ENCODE data around the gene CASQ2.

CASQ2 gene

GRCh38 chr1:115726570-115726969 lies 41.9 kb downstream of the CASQ2 start:
- DNase-seq, result no peak

GRCh38 chr1:115726161-115726560 lies 42.4 kb downstream of the CASQ2 start:
- no peak for DNase-seq

- DNase-seq, result no peak
Observed at GRCh38 chr1:115725600-115725999, 42.9 kb downstream of the CASQ2 start.

GRCh38 chr1:115723756-115724155 lies 44.8 kb downstream of the CASQ2 start:
- DNase-seq, result no peak

GRCh38 chr1:115722221-115722620 lies 46.3 kb downstream of the CASQ2 start:
- no peak for DNase-seq

- no peak for DNase-seq
Observed at GRCh38 chr1:115719285-115719684, 49.2 kb downstream of the CASQ2 start.

GRCh38 chr1:115718011-115718754 lies 50.3 kb downstream of the CASQ2 start:
- no peak for DNase-seq

- DNase-seq, result peak; percentile 40
Observed at GRCh38 chr1:115717541-115717940, 51.0 kb downstream of the CASQ2 start.

- DNase-seq, result peak; percentile 46
Observed at GRCh38 chr1:115714572-115715141, 53.9 kb downstream of the CASQ2 start.

GRCh38 chr1:115713906-115714305 lies 54.6 kb downstream of the CASQ2 start:
- no peak for DNase-seq

- no peak for DNase-seq
Observed at GRCh38 chr1:115712911-115713609, 55.5 kb downstream of the CASQ2 start.

GRCh38 chr1:115710859-115711624 lies 57.5 kb downstream of the CASQ2 start:
- no peak for DNase-seq

GRCh38 chr1:115706587-115707425 lies 61.7 kb downstream of the CASQ2 start:
- DNase-seq, result peak; percentile 31

GRCh38 chr1:115705963-115706362 lies 62.6 kb downstream of the CASQ2 start:
- no peak for DNase-seq

- no peak for DNase-seq
Observed at GRCh38 chr1:115705085-115705951, 63.2 kb downstream of the CASQ2 start.

GRCh38 chr1:115702959-115703358 lies 65.6 kb downstream of the CASQ2 start:
- DNase-seq, result no peak

GRCh38 chr1:115701090-115701489 lies 67.4 kb downstream of the CASQ2 start:
- DNase-seq, result no peak

GRCh38 chr1:115697619-115698018 lies 70.9 kb downstream of the CASQ2 start:
- no peak for DNase-seq

- no peak for DNase-seq
Observed at GRCh38 chr1:115694805-115695204, 73.7 kb downstream of the CASQ2 start.

GRCh38 chr1:115692224-115692623 lies 76.3 kb downstream of the CASQ2 start:
- DNase-seq, result no peak

GRCh38 chr1:115690972-115691371 lies 77.5 kb downstream of the CASQ2 start:
- DNase-seq, result no peak
